CD4-positive, alpha-beta T cell (primary cell): ENCODE measurements around the gene OSM. TPM values are rescaled to one million over a fixed set of nuclear protein-coding genes. Genes with fewer than 3 reads are reported as not detected.

Experiments
- ATAC-seq: fragments of 200-7000 bp; cut with Tn5 transposase; one replicate; pipeline ENCODE4 v1.10.0; 2022; ENCODE audit warnings: mild to moderate bottlenecking; ENCODE audit not compliant: poor library complexity
- CTCF ChIA-PET: fragments of 350-600 bp; sonication (Branson Sonifier 250); formaldehyde crosslinking; loops from one replicate; lab custom pipeline; 2021; ENCODE audit warnings: antibody characterized with exemption, inconsistent platforms; lab: Charles Lee
- POLR2A ChIA-PET: fragments of 350-600 bp; sonication (Branson Sonifier 250); formaldehyde crosslinking; loops from one replicate; lab custom pipeline; 2021; ENCODE audit warnings: antibody characterized with exemption, inconsistent platforms; lab: Charles Lee
- DNase-seq, 14 experiments: peaks; one replicate each; pipeline ENCODE4 v3.0.0-alpha.2; 2013 to 2020; ENCODE audit warnings: mixed read lengths in 2 of 14
- H3K27ac ChIP-seq, 2 donors: one replicate each; pipeline versions ENCODE4 v1.5.1 to v1.7.0; 2013; ENCODE audit warnings: low read length in 2 of 2, low read depth in 1 of 2, mild to moderate bottlenecking in 1 of 2
- H3K27me3 ChIP-seq, 2 experiments: 1 replicate in 1 of 2; 2 replicates in 1 of 2; pipeline versions ENCODE4 v1.6.1 to v1.7.0; 2013; ENCODE audit warnings: low read length in 2 of 2, control low read depth in 1 of 2, mild to moderate bottlenecking in 1 of 2, moderate library complexity in 1 of 2; ENCODE audit not compliant: insufficient read depth in 2 of 2, control insufficient read depth in 1 of 2
- H3K36me3 ChIP-seq: one replicate; pipeline ENCODE4 v1.6.1; 2013; ENCODE audit warnings: low read length, control low read depth; ENCODE audit not compliant: insufficient read depth
- H3K4me1 ChIP-seq: one replicate; pipeline ENCODE4 v1.6.1; 2013; ENCODE audit warnings: low read length, control low read depth; ENCODE audit not compliant: insufficient read depth
- H3K4me3 ChIP-seq: one replicate; pipeline ENCODE4 v1.5.1; 2013; ENCODE audit warnings: mild to moderate bottlenecking, low read length, moderate library complexity
- H3K9me3 ChIP-seq, 2 experiments: 1 replicate in 1 of 2; 2 replicates in 1 of 2; pipeline versions ENCODE4 v1.6.1 to v1.7.0; 2013; ENCODE audit warnings: low read length in 2 of 2, mild to moderate bottlenecking in 2 of 2, control low read depth in 1 of 2, moderate library complexity in 1 of 2; ENCODE audit not compliant: control insufficient read depth in 1 of 2, insufficient read depth in 1 of 2
- H3K27ac Mint-ChIP-seq: one replicate; pipeline ENCODE4 v1.8.0; 2020; ENCODE audit warnings: mixed read lengths
- H3K27me3 Mint-ChIP-seq: one replicate; pipeline ENCODE4 v1.8.0; 2021; ENCODE audit warnings: mixed read lengths
- H3K36me3 Mint-ChIP-seq: one replicate; pipeline ENCODE4 v1.8.0; 2021; ENCODE audit warnings: low read depth, mixed read lengths
- H3K4me1 Mint-ChIP-seq: one replicate; pipeline ENCODE4 v1.8.0; 2021; ENCODE audit warnings: low read depth, mixed read lengths
- H3K4me3 Mint-ChIP-seq: one replicate; pipeline ENCODE4 v1.8.0; 2020; ENCODE audit warnings: mild to moderate bottlenecking, mixed read lengths
- H3K9me3 Mint-ChIP-seq: one replicate; pipeline ENCODE4 v1.8.0; 2020; ENCODE audit warnings: mixed read lengths
- CTCF ChIP-seq: fragments of 200-600 bp; IDR thresholded peaks from one replicate; pipeline ENCODE4 v1.8.0; 2022; ENCODE audit warnings: antibody characterized with exemption, mild to moderate bottlenecking
- intact Hi-C, 2 experiments: fragments of 100-400 bp; cut with DNase I in 1 of 2; cut with micrococcal nuclease in 1 of 2; formaldehyde crosslinking; loops; one replicate each; pipeline versions ENCODE4 v1.15.1 to v1.9.0; 2023 to 2025; cut with DNase I, micrococcal nuclease
- total RNA-seq, 174 experiments: library from RNA in 2 of 174; stranded (reverse) in 2 of 174; gene quantifications; one replicate each; pipeline ENCODE4 v1.2.3 and lab custom pipeline; 2021 to 2026

The OSM gene
- total RNA-seq, 2 experiments from 2014 or later, result 13.9 to 16.7 TPM

- Histone ChIP-seq H3K36me3 (no peaks in the 10 kb centered on the region), H3K4me3 (no peak overlapping the region), H3K9me3 (no peaks in the 10 kb centered on the region), H3K4me1 (peaks cover 20% of the 10 kb centered on the region), H3K27me3 (no peaks in the 10 kb centered on the region), H3K27ac (no peak overlapping the region)
- Mint-ChIP-seq H3K9me3 (no peaks in the 10 kb centered on the region), H3K4me1 (peaks cover 14% of the 10 kb centered on the region), H3K4me3 (no peak overlapping the region), H3K36me3 (no peaks in the 10 kb centered on the region), H3K27ac (no peak overlapping the region), H3K27me3 (no peaks in the 10 kb centered on the region)
- CTCF ChIA-PET, result no interaction called here
- POLR2A ChIA-PET, result no interaction called here
- intact Hi-C loops, result no loop called here
- TF ChIP-seq CTCF, result no peak
- DNase-seq (no peak), ATAC-seq (no peak)
Measured at GRCh38 chr22:30230787-30231461, 35.7 kb downstream of the OSM start.

GRCh38 chr22:30230330-30230729 is 36.3 kb downstream of the OSM start:
- no peak overlapping the region for H3K4me3 ChIP-seq
- Mint-ChIP-seq H3K27ac (no peak overlapping the region), H3K27me3 (no peaks in the 10 kb centered on the region), H3K9me3 (no peaks in the 10 kb centered on the region), H3K4me1 (peaks cover 20% of the 10 kb centered on the region), H3K36me3 (no peaks in the 10 kb centered on the region), H3K4me3 (no peak overlapping the region)
- no peak for DNase-seq
- TF ChIP-seq CTCF, result no peak
- intact Hi-C loops, result no loop called here
- ChIA-PET POLR2A (no interaction called here), CTCF (no interaction called here)
- peaks cover 26% of the 10 kb centered on the region for H3K4me1 ChIP-seq
- no peaks in the 10 kb centered on the region for H3K36me3 ChIP-seq
- ATAC-seq, result no peak
- no peaks in the 10 kb centered on the region for H3K9me3 ChIP-seq
- H3K27me3 ChIP-seq, result no peaks in the 10 kb centered on the region
- no peak overlapping the region for H3K27ac ChIP-seq

GRCh38 chr22:30228509-30229359 is 37.9 kb downstream of the OSM start:
- no peak for TF ChIP-seq CTCF
- Mint-ChIP-seq H3K27me3 (no peaks in the 10 kb centered on the region), H3K4me1 (peaks cover 31% of the 10 kb centered on the region), H3K36me3 (no peaks in the 10 kb centered on the region), H3K27ac (no peak overlapping the region), H3K9me3 (no peaks in the 10 kb centered on the region), H3K4me3 (no peak overlapping the region)
- DNase-seq, result no peak
- no peaks in the 10 kb centered on the region for H3K9me3 ChIP-seq
- ATAC-seq, result no peak
- no peak overlapping the region for H3K27ac ChIP-seq
- peaks cover 40% of the 10 kb centered on the region for H3K4me1 ChIP-seq
- ChIA-PET CTCF (no interaction called here), POLR2A (no interaction called here)
- intact Hi-C loops, result no loop called here
- H3K36me3 ChIP-seq, result no peaks in the 10 kb centered on the region
- no peak overlapping the region for H3K4me3 ChIP-seq
- H3K27me3 ChIP-seq, result no peaks in the 10 kb centered on the region
